Panc1 (cell line): ENCODE results near the gene ACER3.
"Not testable (repeated sequence)": the region's sequence is repeated elsewhere in the genome, so short reads cannot be mapped to it uniquely, and the experiment has no call there.

Experiments
- POLR2AphosphoS5 ChIP-seq: IDR thresholded peaks from 2 replicates; pipeline ENCODE4 v1.6.1; 2012; ENCODE audit warnings: mild to moderate bottlenecking, low read depth, low read length, moderate library complexity
- TCF7L2 ChIP-seq: IDR thresholded peaks from 2 replicates; pipeline ENCODE4 v1.6.1; 2011; ENCODE audit warnings: mild to moderate bottlenecking, low read depth, low read length, inconsistent platforms
- TF ChIP-seq, protein P1 (sequence below): fragments of 450-650 bp; IDR thresholded peaks from 2 replicates; pipeline ENCODE4 v1.5.1; 2017; ENCODE audit warnings: mild to moderate bottlenecking

DNA sequence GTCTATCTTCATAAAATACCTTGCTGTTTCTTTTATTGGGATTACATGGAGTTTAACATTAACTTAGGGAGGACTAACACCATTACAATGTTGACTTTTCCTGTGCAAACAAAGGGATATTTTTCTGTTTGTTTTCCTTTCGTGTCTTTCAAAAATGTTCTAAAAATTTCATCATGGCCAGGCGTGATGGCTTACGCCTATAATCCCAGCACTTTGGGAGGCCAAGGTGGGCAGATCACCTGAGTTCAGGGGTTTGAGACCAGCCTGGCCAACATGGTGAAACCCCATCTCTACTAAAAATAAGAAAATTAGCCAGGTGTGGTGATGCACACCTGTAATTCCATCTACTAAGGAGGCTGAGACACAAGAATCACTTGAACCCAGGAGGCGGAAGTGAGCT, 200.5 kb downstream of the ACER3 start:
- TF ChIP-seq, protein P1, sequence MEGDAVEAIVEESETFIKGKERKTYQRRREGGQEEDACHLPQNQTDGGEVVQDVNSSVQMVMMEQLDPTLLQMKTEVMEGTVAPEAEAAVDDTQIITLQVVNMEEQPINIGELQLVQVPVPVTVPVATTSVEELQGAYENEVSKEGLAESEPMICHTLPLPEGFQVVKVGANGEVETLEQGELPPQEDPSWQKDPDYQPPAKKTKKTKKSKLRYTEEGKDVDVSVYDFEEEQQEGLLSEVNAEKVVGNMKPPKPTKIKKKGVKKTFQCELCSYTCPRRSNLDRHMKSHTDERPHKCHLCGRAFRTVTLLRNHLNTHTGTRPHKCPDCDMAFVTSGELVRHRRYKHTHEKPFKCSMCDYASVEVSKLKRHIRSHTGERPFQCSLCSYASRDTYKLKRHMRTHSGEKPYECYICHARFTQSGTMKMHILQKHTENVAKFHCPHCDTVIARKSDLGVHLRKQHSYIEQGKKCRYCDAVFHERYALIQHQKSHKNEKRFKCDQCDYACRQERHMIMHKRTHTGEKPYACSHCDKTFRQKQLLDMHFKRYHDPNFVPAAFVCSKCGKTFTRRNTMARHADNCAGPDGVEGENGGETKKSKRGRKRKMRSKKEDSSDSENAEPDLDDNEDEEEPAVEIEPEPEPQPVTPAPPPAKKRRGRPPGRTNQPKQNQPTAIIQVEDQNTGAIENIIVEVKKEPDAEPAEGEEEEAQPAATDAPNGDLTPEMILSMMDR: not testable (repeated sequence)
- TF ChIP-seq POLR2AphosphoS5, TCF7L2: not testable (repeated sequence)
